HG02763 (cell line): Measurements from ENCODE around the gene LUZP1.

ENCODE experiments used
- ATAC-seq: cut with Tn5 transposase; IDR thresholded peaks from one replicate; pipeline ENCODE4 v1.9.1; 2021; ENCODE audit warnings: mild to moderate bottlenecking, moderate library complexity; ENCODE audit not compliant: unreplicated experiment

Gene LUZP1

GRCh38 chr1:23118957-23119792 lies 49.5 kb downstream of the LUZP1 start:
- ATAC-seq, result no peak

GRCh38 chr1:23118407-23118806 lies 50.2 kb downstream of the LUZP1 start:
- ATAC-seq, result no peak

GRCh38 chr1:23116921-23117699 lies 51.5 kb downstream of the LUZP1 start:
- ATAC-seq, result no peak

GRCh38 chr1:23116216-23116836 lies 52.3 kb downstream of the LUZP1 start:
- ATAC-seq, result no peak

- no peak for ATAC-seq
Measured at GRCh38 chr1:23114424-23115079, 54.1 kb downstream of the LUZP1 start.

GRCh38 chr1:23111600-23112535 lies 56.8 kb downstream of the LUZP1 start:
- no peak for ATAC-seq

GRCh38 chr1:23110391-23110790 lies 58.3 kb downstream of the LUZP1 start:
- no peak for ATAC-seq

- ATAC-seq, result no peak
Measured at GRCh38 chr1:23108918-23109533, 59.6 kb downstream of the LUZP1 start.

- no peak for ATAC-seq
Measured at GRCh38 chr1:23103001-23103889, 65.4 kb downstream of the LUZP1 start.

GRCh38 chr1:23102289-23102688 lies 66.4 kb downstream of the LUZP1 start:
- ATAC-seq, result no peak

- no peak for ATAC-seq
Measured at GRCh38 chr1:23101887-23102286, 66.8 kb downstream of the LUZP1 start.

- ATAC-seq, result no peak
Measured at GRCh38 chr1:23101101-23101827, 67.4 kb downstream of the LUZP1 start.

GRCh38 chr1:23100074-23100748 lies 68.4 kb downstream of the LUZP1 start:
- no peak for ATAC-seq

- ATAC-seq, result no peak
Measured at GRCh38 chr1:23099171-23099536, 69.5 kb downstream of the LUZP1 start.

GRCh38 chr1:23098463-23099170 lies 70.0 kb downstream of the LUZP1 start:
- ATAC-seq, result no peak

GRCh38 chr1:23097316-23097715 lies 71.3 kb downstream of the LUZP1 start:
- no peak for ATAC-seq

- no peak for ATAC-seq
Measured at GRCh38 chr1:23092447-23092846, 76.2 kb downstream of the LUZP1 start.
